OCI-M1 (cell line): Measurements from ENCODE around the gene FNDC5.

Experiments used
- DNase-seq: peaks from one replicate; lab custom pipeline; 2025; lab: John Stamatoyannopoulos, UW

Gene FNDC5

DNA sequence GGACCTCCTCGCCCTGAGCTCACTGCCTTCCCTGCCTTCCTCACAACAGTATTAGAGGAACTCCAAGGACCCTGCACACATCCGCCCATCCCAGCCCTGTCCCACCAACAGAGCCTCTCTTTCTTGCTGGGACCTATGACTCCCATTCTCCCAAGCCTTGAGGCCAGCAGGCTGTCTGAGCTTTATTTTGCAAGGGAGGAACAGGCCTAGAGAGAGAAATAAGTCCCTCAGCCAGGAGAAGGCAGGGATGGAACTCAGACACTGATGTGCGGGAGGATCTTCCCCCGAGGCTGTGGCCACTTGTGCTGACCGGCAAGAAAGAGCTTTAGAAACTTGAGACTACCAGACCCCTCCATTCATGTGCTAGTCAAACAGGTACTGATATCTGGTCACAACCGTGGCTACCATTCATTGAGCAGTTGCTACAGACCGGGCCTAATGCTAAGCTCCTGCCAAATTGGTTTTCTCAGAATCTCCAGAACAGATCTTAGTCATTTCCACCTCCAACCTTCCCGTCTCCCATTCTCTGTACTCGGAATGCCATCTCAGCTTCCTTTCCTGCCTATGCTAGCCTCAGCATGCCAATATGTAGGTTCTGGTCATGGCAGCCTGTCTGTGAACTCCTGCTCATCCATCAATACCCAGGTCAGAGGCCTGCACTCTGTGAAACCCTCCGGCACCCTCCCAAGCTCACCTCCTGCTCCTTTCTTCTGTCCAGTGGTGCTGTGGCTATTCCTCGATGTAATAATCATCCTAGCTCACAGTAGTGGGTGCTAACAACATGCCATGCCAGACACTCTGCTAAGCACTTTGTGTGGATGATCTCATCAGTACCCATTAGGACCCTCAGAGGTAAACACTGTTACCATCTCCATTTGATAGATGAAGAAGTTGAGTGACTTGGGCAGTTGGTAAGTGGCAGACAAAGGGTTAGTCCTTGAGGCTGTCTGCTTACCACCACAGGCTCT lies 26.7 kb upstream of the FNDC5 start:
- no peak for DNase-seq

DNA sequence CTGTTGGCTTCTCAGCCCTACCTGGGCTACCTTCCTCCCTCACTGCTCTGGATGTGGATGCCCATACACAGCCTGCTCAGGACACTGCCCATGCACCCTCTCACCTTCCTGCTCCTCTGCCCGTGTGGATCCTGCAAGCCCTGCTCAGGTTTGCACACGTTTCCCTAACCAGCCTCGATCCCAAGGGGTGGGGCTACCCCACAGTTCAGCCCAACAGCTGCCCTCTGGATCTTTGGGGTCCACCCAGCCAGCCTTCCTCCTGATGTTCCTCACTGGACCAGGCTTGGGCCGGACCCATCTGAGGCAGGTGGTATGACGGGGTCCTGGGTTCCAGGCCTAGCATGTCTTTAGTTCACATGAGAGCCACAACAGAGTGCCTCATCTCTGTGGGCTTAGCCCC lies 25.7 kb upstream of the FNDC5 start:
- DNase-seq: no peak

DNA sequence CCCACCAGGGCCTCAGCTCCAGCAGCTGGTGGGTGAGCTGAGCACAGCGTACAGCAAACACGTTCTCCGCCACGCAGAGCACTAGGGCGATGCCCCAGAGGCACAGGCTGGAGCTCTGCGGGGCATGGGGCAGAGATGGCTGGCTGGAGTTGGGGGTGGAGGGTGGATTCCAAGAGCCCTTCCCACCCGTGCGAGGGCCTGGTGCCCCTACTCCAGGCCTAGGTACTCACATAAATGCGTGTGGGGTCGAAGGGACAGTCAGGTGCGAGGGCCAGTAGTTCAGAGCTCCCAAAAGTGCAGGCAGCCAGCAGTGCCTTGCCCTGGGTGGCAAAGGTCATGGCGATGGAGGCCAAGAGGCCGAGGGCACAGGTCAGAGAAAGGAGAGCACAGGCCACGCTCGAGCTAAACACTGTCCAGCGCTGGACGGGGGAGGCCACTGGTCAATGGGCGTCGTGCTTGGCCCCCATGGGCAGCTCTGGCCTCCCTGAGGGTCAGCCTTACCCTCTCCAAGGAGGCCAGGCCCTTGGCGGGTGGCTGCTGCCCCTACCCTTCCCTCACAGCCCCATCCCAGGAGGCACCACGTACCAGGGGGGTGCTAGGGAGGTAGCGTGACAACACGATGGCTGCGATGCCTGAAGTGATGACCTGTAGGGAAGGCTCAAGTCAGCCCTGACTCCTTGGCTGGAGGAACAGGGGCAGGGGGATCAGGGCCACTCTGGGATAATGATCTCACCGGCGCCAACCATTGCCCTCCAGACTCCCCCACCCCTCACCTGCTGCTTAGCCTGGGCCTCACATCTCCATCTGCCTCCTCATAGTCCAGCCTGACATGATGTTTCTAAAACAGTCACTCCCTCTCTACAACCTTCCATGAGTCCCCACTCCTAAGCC lies 24.9 kb upstream of the FNDC5 start:
- DNase-seq: no peak

DNA sequence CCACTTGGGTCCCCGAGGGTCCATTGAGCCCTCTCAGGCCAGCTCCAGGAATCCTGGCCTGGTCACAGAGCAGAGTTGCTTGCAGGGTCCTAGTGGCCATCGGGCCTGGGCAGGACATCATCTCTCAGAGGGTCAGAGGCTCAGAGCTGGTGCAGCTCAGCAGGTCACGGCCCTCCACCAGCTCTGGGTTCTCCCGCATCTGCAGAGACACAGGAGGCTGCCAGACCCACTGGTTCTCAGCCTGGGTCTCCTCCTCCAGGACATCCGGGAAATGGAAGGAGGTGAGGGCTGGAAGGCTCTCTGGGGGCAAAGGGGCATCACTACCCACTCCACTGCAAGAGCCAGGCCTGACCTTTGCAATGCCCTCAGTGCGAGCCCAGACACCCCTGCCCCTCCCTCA lies 24.0 kb upstream of the FNDC5 start:
- DNase-seq: no peak

DNA sequence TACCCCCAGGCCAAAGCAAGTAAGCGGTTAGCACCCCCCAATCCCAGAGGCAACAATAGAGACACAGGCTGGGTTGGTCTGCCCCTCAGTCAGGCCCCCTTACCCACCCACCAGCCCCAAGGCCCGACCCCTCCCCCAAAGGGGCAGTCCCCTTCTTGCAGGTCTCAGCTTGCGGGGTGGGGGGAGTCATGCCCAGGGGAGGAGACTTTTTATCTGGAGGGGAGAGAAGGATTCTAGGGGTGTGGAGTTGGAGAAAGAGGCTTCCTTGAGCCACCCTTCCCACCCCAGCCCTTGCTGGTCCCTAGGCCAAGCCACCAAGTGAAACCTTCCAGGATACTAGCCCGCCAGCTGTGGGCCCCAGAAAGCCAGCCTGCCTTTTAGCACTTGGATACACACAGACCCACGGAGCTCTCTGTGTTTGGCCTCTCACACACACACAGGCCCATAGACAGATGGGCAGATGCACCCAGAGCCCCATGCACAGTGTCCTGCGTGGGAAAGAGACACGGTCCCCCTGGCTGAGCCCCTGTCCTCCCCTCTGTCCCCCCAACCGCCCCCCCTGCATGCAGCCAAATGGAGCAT lies 23.4 kb upstream of the FNDC5 start:
- DNase-seq: no peak

DNA sequence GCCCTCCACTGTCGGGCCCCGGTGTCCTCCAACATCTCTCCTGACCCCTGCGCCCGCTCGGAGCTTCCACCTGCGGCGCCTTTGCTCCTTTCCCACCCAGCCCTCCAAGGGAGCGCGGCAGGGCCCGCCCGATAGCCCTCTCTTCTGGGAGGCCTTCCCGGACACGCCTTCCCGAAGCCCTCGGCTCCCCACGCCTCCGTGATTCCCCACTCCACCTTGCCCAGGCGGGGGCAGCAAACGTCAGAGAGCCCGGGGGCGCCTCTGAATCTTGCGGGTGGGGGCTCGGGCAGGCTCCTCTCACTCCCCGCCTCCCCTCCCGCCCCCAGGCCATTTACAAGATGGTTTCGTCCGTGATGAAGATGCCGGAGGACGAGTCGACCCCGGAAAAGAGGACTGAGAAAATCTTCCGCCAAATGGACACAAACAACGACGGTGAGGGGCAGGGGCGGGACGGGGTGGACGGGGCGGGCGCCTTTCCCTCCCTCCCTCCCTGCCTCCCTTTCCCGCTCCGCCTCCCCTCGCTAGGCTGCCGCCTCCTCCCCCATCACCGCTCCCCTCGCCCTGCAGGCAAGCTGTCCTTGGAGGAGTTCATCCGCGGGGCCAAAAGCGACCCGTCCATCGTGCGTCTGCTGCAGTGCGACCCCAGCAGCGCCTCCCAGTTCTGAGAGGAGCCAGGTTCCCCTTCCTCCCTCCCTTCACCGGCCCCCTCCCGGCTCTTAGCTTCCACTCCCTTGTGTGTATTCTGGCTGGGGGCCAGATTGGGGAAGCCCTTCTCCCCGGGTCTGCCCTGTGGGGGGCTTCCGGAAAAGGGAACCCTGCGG lies 22.7 kb upstream of the FNDC5 start:
- DNase-seq: no peak

DNA sequence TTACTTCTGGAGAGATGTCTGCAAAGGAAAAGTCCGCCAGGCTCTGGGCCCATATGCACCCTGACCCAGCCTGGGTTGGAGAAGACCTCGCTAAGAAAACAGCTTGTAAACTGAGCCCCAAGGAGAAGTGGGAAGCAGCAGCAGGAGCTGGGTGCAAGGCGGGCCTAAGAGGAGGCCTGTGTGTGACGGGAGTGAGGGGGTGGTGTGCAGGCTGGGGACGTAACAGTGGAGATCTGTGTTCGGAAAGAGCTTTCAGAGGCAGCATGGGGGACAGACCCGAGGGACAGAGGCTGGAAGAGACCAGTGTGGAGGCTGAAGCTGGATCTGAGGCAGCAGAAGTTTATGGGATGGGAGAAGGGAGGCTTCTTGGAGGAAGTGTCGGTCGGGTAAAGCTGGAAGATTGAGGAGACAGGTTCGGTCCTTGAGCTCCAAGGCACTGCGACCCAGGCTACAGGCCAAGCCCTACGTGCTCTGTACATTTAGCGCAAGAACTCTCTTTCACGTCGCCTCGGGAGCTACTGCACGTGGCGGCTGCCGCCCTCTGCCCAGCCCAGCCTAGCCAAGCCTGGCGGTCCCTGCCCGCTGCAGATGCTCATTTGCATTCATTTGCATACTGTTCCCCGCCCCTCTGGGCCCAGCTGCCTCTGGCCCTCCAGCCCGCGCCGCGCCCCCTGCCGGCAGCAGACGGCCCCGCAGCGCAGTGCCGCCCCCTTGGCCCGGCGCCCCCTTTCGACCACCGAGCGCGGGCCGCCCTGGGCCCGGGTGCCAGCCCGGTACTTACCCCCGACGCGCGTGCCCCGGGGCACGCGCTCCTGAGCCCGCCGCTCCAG lies 21.9 kb upstream of the FNDC5 start:
- DNase-seq: no peak

DNA sequence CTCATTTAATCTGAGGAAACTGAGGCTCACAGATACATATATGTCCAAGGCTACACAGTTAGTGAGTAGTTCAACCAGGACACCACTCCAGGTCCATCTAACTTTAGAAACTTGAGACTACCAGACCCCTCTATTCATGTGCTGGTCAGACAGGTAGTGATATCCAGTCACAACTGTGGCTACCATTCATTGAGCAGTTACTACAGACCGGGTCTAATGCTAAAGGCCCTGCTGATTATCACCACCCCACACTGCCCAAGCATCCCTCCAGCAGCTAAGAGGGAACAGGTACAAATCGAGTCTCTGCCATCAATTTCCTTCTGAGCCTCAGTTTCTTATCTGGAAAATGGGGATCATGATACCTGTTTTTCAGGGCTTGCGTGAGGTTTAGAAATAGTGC lies 20.9 kb upstream of the FNDC5 start:
- no peak for DNase-seq

DNA sequence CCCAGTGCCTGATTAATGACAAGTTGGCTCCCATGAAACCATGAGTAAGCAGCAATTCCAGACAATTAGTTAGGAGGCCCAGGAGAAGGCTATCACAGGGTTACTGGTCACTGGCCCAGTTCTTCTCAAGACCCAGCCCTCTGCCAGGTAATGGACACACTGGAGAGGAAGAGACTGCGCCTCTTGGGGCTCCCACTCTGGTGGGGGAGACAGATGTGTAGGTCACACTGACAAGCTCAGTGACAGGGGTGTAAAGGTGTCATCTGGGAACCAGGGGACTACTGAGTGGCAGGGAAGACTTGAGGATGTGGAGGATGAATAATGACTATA lies 20.5 kb upstream of the FNDC5 start:
- no peak for DNase-seq

DNA sequence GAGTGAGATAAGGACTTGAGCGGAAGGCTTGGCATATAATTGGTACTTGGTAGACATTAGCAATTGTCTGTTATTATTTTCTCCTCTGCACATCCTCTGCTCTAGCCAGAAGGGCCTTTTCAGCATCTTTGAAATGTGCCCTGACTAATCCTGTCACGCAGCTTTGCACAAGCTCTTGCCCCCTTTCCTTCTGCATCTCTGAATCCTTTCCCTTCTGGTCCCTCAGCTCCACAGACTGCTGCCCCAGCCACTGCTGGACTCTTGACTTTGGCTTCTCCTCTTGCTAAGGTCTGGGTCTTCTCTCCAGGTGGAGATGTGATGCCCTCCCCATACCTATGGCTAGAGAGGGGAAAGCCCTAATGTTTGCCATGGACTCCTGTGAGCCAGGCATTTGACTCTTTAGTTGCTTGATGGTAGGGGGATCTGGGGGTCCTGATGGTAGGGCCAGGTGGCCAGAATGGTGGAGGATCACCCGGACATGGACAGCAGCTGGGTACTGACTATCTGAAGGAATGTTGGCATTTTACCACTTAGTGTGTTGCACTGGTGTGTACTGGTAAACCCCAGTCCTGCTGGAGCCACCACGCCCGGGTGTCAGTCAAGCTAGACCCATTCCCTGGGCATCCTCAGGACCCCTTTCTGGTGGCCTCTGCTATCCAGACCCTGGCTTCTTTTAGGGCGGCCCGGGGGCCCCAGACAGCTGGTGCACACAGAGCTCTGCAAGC lies 20.0 kb upstream of the FNDC5 start:
- DNase-seq: no peak

DNA sequence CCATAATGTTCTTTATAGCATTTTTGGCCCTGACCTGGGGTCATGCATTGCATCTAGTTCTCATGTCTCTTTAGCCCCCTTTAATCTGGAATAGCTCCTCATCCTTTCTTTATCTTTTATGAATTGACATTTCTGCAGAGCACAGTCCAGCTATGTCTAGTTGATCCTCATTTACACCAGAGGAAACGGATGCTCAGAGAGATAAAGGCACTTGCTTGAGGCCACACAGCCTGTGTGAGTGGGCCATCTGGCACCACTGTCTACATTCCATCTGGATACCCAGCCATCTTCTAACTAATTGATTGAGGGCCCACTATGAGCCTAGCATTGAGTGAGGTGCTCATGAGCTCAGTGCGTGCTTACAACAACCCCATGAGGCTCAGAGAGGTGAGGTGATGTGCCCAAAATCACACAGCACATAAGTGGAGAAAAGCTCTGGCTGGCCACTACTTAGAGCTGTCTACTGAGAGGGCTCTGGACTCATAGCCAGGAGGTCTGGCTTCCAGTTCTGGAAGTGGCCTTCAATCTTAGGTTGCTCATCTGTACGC lies 19.1 kb upstream of the FNDC5 start:
- DNase-seq: no peak

DNA sequence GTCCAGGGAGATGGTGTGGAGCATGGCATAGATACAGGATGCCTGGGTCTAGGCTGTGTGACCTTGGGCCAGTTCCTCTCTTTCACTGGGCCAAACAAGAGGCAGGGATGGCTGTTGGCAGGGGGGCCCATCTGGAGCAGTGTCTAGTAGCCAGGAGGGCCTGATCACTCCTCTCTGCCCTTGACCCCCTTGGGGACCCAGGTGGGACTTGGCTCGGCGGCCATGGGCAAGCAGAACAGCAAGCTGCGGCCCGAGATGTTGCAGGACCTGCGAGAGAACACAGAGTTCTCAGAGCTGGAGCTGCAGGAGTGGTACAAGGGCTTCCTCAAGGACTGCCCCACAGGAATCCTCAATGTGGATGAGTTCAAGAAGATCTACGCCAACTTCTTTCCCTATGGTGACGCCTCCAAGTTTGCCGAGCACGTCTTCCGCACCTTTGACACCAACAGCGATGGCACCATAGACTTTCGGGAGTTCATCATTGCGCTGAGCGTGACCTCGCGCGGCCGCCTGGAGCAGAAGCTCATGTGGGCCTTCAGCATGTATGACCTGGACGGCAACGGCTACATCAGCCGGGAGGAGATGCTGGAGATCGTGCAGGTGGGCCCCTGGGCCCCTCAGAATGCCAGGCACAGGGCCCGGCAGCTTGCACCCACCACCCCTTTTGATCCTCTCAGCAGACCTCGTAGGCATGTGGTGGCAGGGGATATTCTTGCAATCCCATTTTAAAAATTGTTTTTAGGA lies 18.1 kb upstream of the FNDC5 start:
- no peak for DNase-seq

DNA sequence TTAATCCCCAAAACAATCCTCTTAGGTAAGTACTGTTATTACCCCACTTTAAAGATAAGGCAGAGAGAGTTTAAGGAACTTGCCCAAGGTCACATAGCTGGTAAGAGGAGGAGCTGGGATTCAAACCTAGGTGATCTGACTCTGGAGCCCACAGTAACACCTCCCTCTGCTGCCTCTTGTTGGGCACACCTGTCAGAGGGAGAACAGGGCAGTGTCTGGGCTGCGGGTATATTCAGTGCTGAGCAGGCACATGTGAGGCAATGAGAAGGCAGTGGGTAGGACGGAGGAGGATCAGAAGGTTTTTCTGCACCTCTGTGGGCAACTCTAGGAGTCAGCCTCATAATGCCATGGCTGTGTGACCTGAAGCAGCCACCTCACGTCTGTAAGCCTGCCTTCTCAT lies 17.4 kb upstream of the FNDC5 start:
- DNase-seq: no peak

DNA sequence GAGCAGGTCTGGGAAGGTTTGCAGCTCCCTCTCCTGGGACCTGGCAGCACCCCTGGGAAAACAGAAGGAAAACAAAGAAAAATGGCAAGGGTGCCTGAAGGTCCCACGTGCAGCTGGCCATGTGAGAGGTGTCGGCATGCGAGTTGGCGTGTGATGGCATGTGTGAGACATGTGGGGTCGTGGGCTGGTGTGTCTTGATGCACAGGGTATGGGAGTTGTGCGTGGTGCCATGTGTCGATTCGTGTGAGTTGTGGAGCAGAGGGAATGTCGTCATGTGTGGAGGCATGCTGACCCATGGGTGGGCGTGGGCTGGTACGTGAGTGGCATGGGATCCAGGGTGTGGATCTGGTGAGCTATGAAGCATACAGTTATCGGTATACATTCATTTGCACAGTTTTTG lies 16.9 kb upstream of the FNDC5 start:
- DNase-seq: no peak

DNA sequence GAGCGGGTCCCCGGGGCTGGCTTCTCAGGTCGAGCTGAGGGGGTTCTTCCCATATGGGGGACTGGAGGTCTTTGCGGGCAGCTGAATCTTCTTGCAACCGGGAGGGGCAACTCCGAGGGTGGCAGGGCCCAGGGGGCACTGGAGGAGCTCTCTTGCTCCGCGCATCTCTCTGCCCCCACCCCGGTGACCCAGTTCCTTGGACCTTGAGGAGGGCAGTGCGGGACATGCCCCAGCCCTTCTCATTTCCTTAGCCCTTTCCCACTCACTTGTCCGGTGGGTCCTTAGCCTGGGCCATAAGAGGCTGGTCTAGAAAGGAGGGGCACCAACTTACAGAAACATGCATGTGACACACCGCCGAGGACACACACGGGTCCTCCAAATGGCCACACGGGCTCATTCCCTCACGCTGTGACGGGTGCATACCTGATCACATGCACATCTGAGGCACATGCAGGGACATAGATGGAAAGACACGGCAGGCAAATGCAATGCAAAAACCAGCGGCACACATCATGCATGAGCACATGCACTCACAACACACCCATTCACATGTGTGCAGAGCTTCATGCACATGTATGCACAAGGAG lies 16.2 kb upstream of the FNDC5 start:
- no peak for DNase-seq

DNA sequence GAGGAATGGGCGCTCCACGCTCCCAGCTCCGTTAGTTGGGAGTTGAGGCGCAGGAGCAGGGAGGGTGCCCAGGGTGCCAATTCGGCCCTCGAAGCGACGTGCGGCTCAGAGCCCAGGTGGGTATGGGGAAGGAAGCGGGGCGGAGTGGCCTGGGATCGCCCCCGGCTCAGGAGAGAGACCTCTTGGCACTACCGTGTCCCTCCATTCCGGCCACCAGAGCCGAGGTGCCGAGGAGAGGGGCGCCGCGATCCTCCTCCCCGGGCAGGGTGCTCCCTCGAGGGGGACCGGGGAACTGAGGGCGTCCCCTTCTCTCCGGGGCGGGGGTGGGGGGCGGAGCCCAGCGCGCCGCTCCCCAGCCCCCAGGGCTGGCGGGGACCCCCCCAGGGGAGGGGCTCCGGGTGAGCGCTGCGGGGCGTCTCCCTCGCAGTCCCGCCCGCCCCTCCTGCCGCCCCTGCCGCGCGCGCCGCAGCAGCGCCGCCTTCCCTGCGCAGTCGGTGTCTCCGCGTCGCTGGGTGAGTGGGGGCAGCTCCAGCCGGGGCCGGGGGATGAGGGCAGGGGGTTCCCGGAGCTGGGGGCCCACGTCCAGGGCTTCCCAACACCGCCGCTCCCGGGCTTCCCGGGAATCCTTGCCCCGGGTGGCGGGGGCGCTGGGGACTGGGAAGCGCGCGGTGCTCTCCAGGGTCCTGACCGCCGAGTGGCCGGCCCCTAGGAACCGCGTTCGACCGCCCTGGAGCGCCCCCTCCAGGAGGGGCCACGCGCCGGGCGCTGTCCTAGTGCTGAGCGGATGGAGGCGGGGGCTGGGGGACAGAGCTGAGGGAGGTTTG lies 15.5 kb upstream of the FNDC5 start, which contains the start of gene HPCA:
Gene HPCA (plus strand): TSS at position 488 of the 824 bp plus-strand sequence. CDS start 2,408 bp downstream, outside the sequence.
- peak; percentile 82 for DNase-seq

DNA sequence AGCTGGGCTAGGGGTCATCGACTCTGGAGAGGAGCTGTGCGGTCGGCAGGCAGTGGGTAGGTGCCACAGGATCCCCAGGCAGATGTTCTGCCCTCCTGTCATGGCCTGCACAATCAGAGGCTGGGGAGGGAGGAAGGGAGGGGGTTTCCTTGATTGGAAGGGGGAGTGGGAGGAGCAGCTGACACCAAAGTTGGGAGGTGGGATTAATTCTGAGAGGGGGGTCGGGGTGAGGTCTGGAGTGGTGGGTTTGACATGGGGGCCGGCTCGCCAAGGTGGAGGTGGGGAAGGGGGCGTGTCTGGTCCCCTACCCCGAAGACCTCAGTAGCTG lies 14.9 kb upstream of the FNDC5 start:
- no peak for DNase-seq

DNA sequence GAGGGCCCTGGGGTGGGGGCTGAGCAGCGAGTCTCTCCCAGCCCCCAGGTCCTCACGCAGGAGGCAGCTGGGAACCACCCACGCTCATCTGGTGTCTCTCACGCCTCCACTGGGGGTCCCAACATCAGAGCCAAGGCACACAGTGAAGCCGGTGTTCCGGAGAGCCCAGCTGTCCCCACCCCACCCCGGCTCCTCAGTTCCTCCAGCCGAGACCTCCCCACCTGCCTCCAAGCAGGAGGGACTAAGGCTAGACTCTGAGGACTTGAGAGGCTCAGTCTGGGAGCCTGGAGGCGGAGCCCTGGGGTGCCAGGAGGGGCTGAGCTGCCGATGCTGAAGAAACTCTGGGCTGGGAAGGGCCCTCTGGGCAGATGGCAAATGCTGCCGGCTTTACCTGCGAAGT lies 14.0 kb upstream of the FNDC5 start:
- no peak for DNase-seq
